Upper lobe of left lung (tissue), 4 donors: Measurements from ENCODE around the gene HOXC11.

Source experiments
- EP300 ChIP-seq, 4 donors: sonication (generic); formaldehyde crosslinking; IDR thresholded peaks; one replicate each; pipeline ENCODE4 v1.5.1; 2017; ENCODE audit warnings: antibody characterized with exemption in 4 of 4, control low read depth in 2 of 4
- POLR2A ChIP-seq, 4 donors: fragments of 450-650 bp; IDR thresholded peaks; one replicate each; pipeline ENCODE4 v1.5.1; 2016 to 2017; ENCODE audit warnings: antibody characterized with exemption in 4 of 4, mild to moderate bottlenecking in 2 of 4
- TF ChIP-seq, protein P1 (sequence below), 6 experiments: fragments of 450-650 bp in 4 of 6; fragments of 200-600 bp in 2 of 6; sonication (generic) in 2 of 6; IDR thresholded peaks; one replicate each; pipeline ENCODE4 v1.5.1; 2016 to 2019; ENCODE audit warnings: antibody characterized with exemption in 6 of 6

DNA sequence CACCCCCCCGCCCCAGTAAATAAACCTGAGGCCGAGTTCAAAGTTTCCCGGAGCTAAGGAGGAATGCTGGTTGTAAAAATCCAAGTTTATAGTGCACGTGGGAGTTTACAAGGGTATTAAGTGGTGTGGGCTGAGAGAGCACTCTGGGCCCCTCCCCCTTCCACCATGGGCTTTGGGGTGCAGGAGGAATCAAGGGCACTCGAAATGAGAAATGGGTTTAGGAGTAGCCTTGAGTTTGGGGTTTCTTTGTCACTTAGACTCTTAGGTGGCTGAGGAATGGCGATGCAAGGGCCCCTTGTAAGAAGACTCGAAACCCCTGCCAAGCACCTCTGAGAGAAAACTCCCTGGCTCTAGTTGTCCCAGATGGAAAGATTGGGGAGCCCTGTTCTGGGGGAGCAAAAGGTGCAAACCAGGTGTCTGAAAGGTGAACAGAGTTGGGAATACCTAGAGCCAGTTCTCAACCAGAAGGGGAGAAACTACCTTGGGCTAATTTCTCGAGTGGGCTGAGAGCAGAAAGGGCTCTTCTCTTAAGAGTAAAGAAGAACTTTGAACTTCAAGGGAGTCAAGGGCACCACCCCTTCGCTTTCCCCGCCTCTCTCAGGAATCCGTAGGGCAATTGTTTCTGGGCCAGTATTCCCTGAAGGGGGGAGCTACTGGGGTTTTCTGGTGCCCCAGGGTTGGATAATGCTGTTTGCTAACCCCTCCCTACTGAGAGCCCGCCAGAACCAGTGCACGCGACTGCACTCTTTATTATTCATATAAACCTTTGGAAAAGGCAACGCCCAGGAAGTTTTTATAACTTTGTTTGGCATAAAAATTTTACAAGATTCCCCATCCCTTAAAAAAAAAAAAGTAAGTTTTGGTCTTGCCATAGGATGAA lies 5.8 kb downstream of the HOXC11 start:
- TF ChIP-seq, protein P1, sequence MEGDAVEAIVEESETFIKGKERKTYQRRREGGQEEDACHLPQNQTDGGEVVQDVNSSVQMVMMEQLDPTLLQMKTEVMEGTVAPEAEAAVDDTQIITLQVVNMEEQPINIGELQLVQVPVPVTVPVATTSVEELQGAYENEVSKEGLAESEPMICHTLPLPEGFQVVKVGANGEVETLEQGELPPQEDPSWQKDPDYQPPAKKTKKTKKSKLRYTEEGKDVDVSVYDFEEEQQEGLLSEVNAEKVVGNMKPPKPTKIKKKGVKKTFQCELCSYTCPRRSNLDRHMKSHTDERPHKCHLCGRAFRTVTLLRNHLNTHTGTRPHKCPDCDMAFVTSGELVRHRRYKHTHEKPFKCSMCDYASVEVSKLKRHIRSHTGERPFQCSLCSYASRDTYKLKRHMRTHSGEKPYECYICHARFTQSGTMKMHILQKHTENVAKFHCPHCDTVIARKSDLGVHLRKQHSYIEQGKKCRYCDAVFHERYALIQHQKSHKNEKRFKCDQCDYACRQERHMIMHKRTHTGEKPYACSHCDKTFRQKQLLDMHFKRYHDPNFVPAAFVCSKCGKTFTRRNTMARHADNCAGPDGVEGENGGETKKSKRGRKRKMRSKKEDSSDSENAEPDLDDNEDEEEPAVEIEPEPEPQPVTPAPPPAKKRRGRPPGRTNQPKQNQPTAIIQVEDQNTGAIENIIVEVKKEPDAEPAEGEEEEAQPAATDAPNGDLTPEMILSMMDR (IDR thresholded peaks at IDR 0.05): no peak
- TF ChIP-seq POLR2A (IDR thresholded peaks at IDR 0.05): no peak
- TF ChIP-seq EP300 (IDR thresholded peaks at IDR 0.05): no peak
